ACHN (cell line): Measurements from ENCODE around the gene FAM89A.
A peak's percentile ranks its signal among the peaks of the same experiment; 100 is the strongest.
"Not testable (repeated sequence)": the region's sequence is repeated elsewhere in the genome, so short reads cannot be mapped to it uniquely, and the experiment has no call there.

Source experiments
- DNase-seq: peaks from one replicate; pipeline ENCODE4 v3.0.0-alpha.2; 2015
- in situ Hi-C: cut with HindIII; loops from 2 replicates; pipeline ENCODE4 v1.10.0; 2017; ENCODE audit warnings: low sequenced_read_pairs, low pct_ligation_motif_present, low pct_unique_long_range_greater_than_20kb

Gene FAM89A

DNA sequence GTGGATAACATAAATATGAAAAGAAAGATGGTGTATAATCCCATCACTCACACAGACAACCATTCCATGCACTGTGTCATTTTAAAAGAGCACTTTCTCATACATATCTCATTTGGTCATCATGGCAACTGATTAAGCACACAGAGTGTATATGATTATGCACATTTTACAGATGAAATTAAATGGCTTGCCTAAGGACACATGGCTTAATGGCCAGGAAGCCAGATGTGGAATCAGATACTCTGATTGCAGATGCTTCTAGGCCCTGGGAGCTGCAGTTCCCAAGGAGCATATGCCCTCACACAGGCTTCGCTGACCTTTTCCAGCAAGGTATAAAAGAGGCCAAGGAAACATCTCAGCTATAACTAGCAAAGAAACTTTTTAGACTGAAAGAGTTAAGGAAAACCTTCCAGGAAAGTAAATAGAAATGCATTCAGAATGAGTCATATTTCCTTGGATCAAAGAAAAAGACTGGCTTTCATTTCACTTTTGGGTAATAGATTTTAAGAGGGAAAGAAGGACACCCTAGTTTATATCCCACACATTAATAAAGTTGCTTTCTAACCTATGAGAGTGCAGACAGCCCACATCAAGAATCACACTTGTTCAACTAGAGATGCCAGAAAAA, 19.6 kb upstream of the FAM89A start:
- in situ Hi-C loops: no loop called here
- DNase-seq: peak; percentile 45

DNA sequence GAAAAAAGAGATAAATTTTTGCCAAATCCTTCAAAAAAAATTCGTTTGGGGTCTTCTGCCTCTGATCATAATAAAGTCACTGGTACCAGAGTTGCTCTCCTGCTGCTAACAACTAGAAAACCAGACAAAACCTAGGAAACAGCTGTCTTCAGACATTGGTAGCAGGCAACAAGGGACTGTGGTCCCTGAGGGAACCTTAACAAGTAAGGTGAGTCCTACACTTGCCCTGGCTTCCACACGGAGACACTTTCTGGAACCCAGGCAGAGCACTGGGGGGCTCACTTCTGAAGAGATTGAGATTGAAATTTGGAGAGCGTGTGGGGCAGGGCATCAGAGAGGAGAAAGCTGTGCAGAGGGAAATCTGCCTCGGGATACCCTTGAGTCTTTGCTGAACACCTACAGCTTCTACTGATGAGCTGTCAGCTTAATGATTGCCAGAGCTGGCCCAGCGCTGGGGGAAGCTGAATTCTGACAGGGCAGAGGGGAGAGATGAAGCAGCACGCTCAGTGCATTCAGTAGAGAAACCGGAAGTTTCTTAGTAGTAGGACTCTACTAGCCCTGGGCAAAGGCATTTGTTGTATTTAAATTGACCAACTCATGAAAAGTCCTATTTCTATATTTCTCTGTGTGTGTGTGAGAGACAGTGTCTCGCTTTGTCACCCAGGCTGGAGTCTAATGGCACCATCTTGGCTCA, 18.5 kb upstream of the FAM89A start:
- peak; percentile 91 for DNase-seq
- in situ Hi-C loops: no loop called here

DNA sequence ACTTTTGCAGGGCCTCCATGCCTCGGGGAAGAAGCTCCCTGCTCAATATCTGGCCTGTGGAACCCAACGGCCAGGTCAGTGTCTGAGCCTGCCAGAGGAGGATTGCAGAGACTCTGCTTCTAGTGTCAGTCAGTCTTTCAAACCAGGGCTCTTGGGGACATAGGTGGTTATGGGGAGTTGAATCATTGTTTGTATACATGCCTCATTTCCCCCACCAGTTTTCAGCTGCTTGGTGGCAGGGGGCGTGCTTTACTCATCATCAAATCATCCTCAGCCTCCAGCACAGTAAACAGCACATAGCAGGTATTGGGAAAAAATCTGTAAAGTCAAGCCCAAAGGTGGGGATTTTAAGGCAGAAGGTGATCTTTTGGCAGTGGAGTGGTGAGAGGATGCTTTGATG, 17.4 kb upstream of the FAM89A start:
- in situ Hi-C loops: no loop called here
- peak; percentile 17 for DNase-seq

DNA sequence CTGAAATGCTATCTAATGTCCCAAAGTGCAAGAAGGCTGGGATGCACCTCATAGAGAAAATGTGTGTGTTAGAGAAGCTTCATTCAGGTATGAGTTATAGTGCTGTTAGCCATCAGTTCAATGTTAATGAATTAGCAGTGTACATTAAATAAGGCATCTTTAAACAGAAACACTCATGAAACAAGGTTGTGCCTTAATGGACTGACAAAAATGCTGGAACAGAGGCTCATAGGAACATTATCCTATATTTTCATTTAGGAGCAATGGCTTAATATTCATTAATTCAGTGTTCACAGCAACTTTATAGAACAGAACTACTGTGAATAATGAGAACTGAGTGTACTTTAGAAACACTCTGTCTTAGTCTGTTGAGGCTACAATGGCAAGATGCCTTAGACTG, 15.2 kb upstream of the FAM89A start:
- in situ Hi-C loops: no loop called here
- no peak for DNase-seq

DNA sequence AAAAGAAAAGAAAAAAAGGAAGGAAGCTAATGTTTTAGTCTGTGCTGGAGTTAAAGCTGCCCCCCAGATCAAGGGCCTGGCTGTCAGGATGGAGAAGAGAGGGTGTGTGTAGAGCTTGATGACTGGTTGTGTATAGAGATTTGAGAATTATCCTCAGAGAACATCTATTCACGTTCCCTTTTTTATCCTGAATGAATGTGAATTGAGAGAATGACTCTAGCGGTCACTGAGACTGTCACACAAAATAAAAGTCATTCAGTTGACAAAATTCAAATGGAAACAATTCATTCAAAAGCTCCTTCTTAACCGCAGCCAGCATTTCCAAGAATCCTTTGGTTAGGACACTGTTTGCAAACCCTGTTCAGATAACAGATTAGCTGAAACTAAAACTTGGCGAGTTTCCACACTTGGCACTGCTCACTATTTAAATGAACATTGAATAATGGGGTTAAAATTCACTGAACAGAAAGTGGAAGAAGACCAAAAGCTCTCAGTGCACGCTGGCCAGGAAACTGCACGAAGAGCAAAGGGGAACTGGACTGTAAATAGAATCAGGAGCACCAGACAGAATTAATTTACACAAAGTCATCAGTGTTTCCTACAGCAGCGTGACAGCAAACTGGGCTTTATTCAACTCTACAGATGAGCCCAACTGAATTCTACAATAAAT, 13.6 kb upstream of the FAM89A start:
- in situ Hi-C loops: no loop called here
- no peak for DNase-seq

DNA sequence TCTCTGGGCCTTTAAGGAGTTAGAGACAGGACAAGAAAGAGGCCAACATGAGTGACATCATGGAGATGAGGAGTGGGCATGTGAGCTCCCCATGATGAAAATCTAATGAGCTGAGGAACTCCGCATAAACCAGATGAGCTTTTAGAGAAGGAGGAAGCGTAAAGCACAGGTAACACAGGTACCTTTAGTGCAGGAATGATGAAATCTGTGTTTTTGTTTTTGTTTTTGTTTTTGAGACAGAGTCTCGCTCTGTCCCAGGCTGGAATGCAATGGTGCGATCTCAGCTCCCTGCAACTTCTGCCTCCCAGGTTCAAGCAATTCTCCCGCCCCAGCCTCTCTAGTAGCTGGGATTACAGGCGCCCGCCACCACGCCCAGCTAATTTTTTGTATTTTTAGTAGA, 12.7 kb upstream of the FAM89A start:
- DNase-seq: no peak
- in situ Hi-C loops: no loop called here

DNA sequence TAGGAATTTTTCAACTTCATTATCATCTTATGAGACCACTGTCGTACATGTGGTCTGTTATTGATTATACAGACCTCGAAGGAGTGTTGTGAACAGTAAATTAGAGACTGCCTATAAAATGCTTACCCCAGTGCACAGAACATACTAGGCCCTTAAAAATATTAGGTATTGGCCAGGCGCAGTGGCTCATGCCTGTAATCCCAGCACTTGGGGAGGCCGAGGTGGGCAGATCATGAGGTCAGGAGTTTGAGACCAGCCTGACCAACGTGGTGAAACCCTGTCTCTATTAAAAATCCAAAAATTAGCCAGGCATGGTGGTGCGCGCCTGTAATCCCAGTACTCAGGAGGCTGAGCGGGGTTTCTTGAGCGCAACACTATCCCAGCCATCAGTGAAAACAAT, 10.9 kb upstream of the FAM89A start:
- DNase-seq, in situ Hi-C loops: not testable (repeated sequence)

DNA sequence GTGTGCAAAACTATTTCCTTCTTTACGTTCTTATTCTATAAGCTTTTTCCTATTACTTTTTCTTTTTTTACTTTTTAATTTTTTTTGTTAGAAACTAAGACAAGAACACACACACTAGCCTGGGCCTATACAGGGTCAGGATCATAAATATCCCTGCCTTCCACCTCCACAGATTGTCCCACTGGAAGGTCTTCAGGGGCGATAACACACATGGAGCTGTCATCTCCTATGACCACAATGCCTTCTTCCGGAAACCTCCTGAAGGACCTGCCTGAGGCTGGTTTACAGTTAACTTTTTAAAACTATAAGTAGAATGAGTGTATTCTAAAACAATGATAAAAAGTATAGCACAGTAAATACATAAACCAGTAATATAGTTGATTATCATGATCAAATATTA, 10.3 kb upstream of the FAM89A start:
- in situ Hi-C loops: no loop called here
- DNase-seq: no peak

DNA sequence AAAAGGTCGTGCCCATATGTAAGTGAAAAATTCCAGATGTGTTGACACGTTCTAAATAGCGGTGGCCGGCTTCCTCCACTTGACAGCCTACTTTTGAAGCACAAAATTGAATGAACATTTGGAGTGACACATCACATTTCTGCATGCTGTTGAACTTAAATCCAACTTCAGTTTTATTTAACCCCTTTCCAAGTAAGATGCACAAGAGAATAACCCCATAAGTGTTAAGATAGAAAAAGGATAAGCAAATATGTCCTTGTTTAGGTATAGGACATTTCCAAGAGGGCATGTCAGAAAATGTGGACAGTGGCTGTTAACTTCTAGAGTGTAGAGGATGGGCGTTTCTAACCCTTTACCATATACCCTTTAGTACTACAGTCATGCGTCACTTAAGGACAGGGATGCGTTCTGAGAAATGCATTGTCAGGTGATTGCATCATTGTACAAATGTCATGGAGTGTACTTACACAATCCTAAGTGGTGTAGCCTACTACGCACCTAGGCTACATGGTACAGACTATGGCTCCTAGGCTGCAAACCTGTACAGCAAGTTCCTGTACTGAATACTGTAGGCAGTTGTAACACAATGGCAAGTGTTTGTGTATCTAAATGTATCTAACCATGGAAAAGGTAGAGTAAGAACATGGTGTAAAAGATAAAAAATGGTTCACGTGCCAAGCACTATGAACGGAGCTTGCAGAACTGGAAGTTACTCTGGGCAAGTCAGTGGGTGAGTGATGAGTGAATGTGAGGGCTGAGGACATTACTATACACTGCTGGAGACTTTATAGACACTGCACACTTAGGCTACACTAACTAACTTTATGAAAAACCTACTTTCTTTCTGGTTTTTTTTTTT, 9.3 kb upstream of the FAM89A start:
- in situ Hi-C loops: no loop called here
- no peak for DNase-seq

DNA sequence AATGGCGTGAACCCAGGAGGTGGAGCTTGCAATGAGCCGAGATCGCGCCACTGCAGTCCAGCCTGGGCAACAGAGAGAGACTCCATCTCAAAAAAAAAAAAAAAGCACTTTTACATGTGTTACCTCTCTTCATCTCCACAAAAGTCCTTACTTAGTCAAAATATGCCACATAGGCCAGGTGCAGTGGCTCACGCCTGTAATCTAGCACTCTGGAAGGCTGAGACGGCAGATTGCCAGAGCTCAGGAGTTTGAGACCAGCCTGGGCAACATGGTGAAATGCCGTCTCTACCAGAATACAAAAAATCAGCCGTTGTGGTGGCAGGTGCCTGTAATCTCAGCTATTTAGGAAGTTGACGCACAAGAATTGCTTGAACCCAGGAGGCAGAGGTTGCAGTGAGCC, 8.4 kb upstream of the FAM89A start:
- DNase-seq, in situ Hi-C loops: not testable (repeated sequence)

DNA sequence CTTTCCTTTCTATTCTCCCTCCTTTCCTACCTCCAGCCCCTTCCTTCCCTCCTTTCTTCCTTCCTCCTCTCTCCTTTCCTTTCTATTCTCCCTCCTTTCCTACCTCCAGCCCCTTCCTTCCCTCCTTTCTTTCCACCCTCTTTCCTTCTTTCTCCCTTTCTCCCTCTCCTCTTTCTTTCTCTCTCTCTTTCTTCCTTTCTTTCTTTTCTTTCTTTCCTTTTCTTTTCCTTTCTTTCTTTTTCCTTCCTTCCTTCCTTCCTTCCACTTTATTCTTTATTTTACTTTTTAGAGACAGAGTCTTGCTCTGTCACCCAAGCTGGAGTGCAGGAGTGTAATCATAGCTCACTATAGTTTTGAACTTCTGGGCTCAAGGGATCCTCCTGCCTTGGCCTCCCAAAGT, 7.5 kb upstream of the FAM89A start:
- DNase-seq, in situ Hi-C loops: not testable (repeated sequence)

DNA sequence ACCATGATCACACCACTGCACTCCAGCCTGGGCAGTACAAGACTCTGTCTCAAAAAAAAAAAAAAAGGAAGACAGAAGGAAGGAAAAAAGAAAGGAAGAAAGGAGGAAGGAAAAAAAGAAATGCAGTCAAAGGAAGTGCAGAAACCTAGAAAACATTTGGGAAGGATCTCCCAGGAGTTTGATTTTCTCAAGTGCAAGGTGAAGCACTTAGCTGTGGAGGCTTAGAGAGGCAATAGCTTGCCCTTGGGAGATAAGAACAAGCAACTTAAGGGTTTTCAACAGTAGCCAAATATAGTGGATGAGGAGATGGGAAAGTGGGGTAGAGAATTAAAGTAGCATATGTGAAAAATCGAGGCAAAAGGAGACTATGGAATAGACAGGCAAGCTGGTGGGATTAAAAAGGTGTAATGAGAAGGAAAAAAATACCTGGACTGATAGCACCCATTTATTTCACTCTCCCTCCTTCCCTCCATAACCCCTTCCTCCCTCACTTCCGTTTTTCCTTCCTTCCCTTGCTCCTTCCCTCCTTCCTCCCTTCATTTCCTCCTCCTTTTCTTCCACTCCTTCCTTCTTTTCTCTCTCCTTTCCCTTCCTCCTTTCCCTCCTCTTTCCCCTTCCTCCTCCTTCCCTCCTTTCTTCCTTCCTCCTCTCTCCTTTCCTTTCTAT, 6.8 kb upstream of the FAM89A start:
- DNase-seq: no peak
- in situ Hi-C loops: no loop called here

DNA sequence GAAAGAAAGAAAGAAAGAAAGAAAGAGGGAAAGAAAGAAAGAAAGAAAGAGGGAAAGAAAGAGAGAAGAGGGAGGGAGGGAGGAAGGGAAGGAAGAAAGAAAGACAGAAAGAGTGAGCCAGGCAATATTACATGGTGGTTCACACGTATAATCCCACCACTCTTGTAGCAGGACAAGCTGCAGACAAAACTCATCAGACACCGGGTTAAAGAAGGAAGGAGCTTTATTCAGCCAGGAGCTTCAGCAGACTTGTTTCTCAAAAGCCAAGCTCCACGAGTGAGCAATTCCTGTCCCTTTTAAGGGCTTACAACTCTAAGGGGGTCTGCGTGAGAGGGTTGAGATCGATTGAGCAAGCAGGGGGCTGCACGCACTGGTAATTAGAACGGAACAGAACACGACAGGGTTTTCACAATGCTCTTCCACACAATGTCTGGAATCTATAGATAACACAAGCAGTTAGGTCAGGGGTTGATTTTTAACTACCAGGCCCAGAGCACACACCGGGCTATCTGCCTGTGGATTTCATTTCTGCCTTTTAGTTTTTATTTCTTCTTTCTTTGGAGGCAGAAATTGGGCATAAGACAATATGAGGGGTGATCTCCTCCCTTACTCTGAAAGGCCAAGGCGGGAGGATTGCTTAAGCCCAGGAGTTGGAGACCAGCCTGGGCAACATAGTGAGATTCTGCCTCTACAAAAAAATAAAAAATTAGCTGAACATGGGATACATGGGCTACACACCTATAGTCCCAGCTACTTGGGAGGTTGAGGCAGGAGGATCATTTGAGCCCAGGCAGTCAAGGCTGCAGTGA, 6.1 kb upstream of the FAM89A start:
- in situ Hi-C loops: not testable (repeated sequence)

DNA sequence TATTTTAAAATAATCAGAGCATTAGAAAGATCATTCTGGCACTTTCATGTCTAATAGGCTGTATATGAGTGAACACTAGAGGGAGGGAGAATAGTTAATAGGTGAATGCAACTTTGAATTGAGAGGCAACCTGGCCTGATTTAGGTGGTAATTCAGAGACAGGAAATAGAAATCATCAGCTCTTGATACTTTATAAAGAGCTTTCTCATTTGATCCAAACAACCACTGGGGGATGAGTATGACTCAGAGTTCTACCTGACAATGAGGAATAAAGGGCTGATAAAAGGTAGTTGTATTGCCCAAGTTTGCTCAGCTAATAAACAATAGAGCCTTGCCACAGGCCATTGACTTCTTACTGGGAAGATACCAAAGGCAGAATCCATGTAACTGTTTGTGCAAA, 5.2 kb upstream of the FAM89A start:
- DNase-seq: no peak
- in situ Hi-C loops: no loop called here

More for the DNA sequence above, 6.1 kb upstream of the FAM89A start:
- not testable (repeated sequence) for DNase-seq

DNA sequence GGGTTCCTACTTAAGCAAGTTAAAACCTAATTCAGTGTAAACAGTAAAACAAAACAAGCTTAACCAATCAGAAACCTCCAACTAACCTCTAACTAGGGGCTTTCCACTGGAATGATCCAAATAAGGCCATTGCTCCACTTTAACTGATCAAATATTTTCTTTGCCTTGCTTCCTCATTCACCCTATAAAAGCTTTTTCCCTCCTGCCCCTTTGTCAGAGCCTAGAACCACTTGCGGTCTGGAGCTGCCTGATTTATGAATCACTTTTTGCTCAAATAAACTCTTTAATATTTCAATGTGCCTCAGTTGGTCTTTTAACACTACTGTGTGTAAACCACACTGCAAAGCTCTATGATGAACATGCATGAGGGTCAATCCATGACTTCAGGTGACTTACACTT, 4.5 kb upstream of the FAM89A start:
- in situ Hi-C loops: no loop called here
- no peak for DNase-seq

DNA sequence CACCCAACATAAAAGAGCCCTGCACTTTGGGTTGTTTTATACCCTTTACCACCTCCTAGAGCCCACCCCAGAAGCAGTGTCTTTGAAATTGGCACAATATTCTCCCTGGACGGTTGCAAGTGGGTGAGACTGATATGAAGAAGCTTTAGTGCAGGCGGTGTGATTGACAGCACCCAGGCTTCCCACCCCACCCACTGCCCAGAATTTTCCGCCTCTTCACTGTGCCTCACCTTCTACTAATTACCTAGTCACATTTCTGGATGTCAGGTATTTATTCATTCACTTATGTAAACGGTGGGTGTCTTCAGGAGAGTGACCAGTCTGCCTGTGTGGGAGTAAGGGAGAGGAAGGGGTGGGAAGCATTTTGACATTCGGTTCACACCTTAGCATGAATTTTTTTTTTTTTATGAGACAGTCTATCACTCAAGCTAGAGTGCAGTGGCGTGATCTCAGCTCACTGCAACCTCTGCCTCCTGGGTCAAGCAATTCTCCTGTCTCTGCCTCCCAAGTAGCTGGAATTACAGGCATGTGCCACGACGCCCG, 1.7 kb upstream of the FAM89A start:
- no peak for DNase-seq
- in situ Hi-C loops: no loop called here

DNA sequence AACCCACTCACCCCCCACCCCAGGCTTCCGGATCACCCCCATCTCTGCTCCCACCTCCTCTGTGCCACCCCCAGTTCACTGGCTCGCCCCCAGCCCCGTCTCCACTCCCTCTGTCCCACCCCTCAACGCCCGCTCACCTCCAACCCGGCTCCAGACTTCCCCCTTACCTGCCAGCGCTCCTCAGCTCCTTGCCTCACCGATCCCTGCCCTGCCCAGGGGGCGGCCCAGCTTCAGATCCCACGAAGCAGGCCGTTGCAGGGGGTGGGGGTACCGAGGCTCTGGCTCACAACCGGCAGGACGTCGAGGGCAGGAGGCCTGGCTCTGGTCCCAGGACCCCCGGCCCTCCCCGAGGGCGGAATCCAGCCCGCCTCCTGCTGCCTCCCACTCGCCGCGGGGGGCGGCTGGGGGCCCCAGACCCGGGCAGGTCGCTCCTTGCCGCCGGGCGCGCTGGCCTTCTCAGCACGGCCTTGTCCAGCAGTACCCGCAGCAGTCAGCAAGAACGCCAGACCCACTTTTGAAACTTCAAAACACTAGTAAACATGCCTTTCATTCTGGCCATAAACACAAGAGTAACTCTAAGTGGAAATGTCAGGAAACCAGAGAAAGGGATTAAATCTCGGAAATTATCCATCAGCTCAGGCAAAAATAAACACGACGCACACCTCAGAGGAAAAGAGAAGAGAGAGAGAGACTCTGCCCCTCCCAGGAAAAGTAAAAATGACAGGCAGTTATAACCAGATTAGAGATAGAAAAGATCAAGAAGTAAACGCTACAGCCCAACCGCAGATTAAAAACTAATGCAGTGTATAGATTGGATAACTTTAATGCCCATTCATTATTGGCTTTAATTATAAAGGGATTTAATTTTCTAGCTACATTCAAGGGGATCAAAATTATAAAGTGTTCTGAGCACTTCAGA, 1.0 kb upstream of the FAM89A start:
- in situ Hi-C loops: no loop called here
- DNase-seq: no peak
